GM18868 (cell line): ENCODE measurements around the gene CPM.
"Not testable (repeated sequence)": the region's sequence is repeated elsewhere in the genome, so short reads cannot be mapped to it uniquely, and the experiment has no call there.

Source experiments
- ATAC-seq: cut with Tn5 transposase; IDR thresholded peaks from one replicate; pipeline ENCODE4 v1.9.1; 2021; ENCODE audit warnings: mild to moderate bottlenecking, moderate library complexity; ENCODE audit not compliant: unreplicated experiment

CPM gene

GRCh38 chr12:68854554-68854953 is 78.4 kb downstream of the CPM start:
- ATAC-seq, result no peak

- no peak for ATAC-seq
These were observed 78.9 kb downstream of the CPM start for GRCh38 chr12:68854078-68854468.

GRCh38 chr12:68853396-68854077 is 79.4 kb downstream of the CPM start:
- no peak for ATAC-seq

GRCh38 chr12:68851592-68852306 is 81.2 kb downstream of the CPM start:
- ATAC-seq, result no peak

GRCh38 chr12:68850390-68850789 is 82.6 kb downstream of the CPM start:
- ATAC-seq, result no peak

- no peak for ATAC-seq
These were observed 86.2 kb downstream of the CPM start for GRCh38 chr12:68846811-68847210.

GRCh38 chr12:68844788-68845695 is 87.9 kb downstream of the CPM start:
- no peak for ATAC-seq

GRCh38 chr12:68844318-68844745 is 88.6 kb downstream of the CPM start:
- ATAC-seq, result no peak

GRCh38 chr12:68842784-68843567 is 90.0 kb downstream of the CPM start:
- no peak for ATAC-seq

- no peak for ATAC-seq
These were observed 90.8 kb downstream of the CPM start for GRCh38 chr12:68842123-68842522.

GRCh38 chr12:68841717-68842116 is 91.3 kb downstream of the CPM start:
- no peak for ATAC-seq

- not testable (repeated sequence) for ATAC-seq
These were observed 91.8 kb downstream of the CPM start for GRCh38 chr12:68841175-68841574.

- ATAC-seq, result no peak
These were observed 93.5 kb downstream of the CPM start for GRCh38 chr12:68839183-68840147.

GRCh38 chr12:68838046-68838886 is 94.7 kb downstream of the CPM start:
- ATAC-seq, result no peak

- ATAC-seq, result no peak
These were observed 95.8 kb downstream of the CPM start for GRCh38 chr12:68837215-68837614.

GRCh38 chr12:68835333-68835908 is 97.5 kb downstream of the CPM start:
- no peak for ATAC-seq

- no peak for ATAC-seq
These were observed 99.5 kb downstream of the CPM start for GRCh38 chr12:68833508-68833907.

- no peak for ATAC-seq
These were observed 100.5 kb downstream of the CPM start for GRCh38 chr12:68832504-68832867.
